Measurements from ENCODE around the gene TDO2.

TDO2 gene

DNA sequence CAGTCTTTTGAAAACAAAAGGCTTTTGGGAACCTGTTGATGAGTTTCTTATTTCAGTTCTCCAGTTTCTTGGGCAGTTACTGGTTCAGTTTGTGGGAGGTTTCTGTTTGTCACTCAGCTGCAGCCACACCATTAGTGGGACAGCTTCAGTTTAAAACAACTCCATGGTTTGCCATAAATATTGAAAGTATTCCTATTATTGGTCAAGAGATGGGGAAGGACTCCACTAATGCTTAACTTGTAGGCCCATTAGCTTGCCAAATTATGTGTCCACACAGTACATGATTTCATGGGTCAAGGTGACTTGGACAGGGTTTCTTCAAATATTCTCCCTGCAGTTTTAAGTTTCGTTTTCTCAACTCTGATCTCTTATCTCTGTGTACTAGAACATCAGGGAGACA is 21.9 kb upstream of the TDO2 start:
- no peak for TF ChIP-seq GABPA (IDR thresholded peaks at IDR 0.05; ENCODE audit: low read depth)
- no peak for TF ChIP-seq SPI1 (IDR thresholded peaks at IDR 0.05; ENCODE audit: borderline replicate concordance, low read depth)
- no peak for TF ChIP-seq POLR2AphosphoS5 (IDR thresholded peaks at IDR 0.05; ENCODE audit: low read depth)
- TF ChIP-seq REST (IDR thresholded peaks at IDR 0.05; ENCODE audit: insufficient replicate concordance, low read depth) = no peak

GRCh38 chr4:155883895-155884294 is 19.6 kb upstream of the TDO2 start:
- Histone ChIP-seq H3K27ac (replicated peaks) (no peak overlapping the region), H3K4me3 (replicated peaks; ENCODE audit: insufficient read depth, low read length) (no peak overlapping the region), H3K27me3 (ENCODE audit: insufficient read depth, poor library complexity, severe bottlenecking) (no peaks in the 10 kb centered on the region)
- no peak for TF ChIP-seq GABPA (IDR thresholded peaks at IDR 0.05; ENCODE audit: low read depth)
- no peak for TF ChIP-seq SPI1 (IDR thresholded peaks at IDR 0.05; ENCODE audit: borderline replicate concordance, low read depth)
- no peak for TF ChIP-seq POLR2AphosphoS5 (IDR thresholded peaks at IDR 0.05; ENCODE audit: low read depth)
- TF ChIP-seq CTCF (IDR thresholded peaks at IDR 0.05; ENCODE audit: insufficient read depth, low read length) = no peak
- TF ChIP-seq REST (IDR thresholded peaks at IDR 0.05; ENCODE audit: insufficient replicate concordance, low read depth) = no peak
- no peak for DNase-seq (ENCODE audit: low read depth in 1 of 2, low spot score in 1 of 2)

More for the DNA sequence above, 21.9 kb upstream of the TDO2 start:
- Histone ChIP-seq H3K27ac (replicated peaks) (no peak overlapping the region), H3K27me3 (ENCODE audit: insufficient read depth, poor library complexity, severe bottlenecking) (no peaks in the 10 kb centered on the region), H3K4me3 (replicated peaks; ENCODE audit: insufficient read depth, low read length) (no peak overlapping the region)
- DNase-seq (ENCODE audit: low read depth in 1 of 2, low spot score in 1 of 2) = no peak

DNA sequence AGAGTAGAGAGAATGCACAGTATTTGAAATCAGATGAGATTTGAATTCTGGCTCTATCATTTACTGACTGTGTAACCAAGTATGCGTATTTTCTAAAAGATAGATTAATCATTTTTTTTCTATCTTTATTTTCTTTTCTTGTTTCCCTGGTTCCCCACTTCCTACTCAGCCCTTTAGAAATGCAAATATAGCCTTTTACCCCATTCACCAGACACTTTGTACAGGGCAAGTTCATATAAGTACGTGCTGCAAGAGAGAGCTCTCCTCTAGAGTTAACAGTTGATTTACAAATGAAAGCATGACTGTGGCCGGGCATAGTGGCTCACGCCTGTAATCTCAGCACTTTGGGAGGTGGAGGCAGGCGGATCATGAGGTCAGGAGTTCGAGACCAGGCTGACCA is 17.8 kb upstream of the TDO2 start:
- DNase-seq (ENCODE audit: low read depth in 1 of 2, low spot score in 1 of 2) = no peak
- TF ChIP-seq CTCF (IDR thresholded peaks at IDR 0.05; ENCODE audit: insufficient read depth, low read length) = no peak
- TF ChIP-seq SPI1 (IDR thresholded peaks at IDR 0.05; ENCODE audit: borderline replicate concordance, low read depth) = no peak
- no peak for TF ChIP-seq REST (IDR thresholded peaks at IDR 0.05; ENCODE audit: insufficient replicate concordance, low read depth)
- no peak for TF ChIP-seq POLR2AphosphoS5 (IDR thresholded peaks at IDR 0.05; ENCODE audit: low read depth)
- TF ChIP-seq GABPA (IDR thresholded peaks at IDR 0.05; ENCODE audit: low read depth) = no peak
- no peak overlapping the region for H3K4me3 ChIP-seq (replicated peaks; ENCODE audit: insufficient read depth, low read length)

More for the DNA sequence above, 17.8 kb upstream of the TDO2 start:
- no peaks in the 10 kb centered on the region for H3K27me3 ChIP-seq (ENCODE audit: insufficient read depth, poor library complexity, severe bottlenecking)
- H3K27ac ChIP-seq (replicated peaks) = no peak overlapping the region

All from HL-60 (cell line).